ENCODE measurements around the gene PLCB3.

Gene PLCB3

GRCh38 chr11:64296236-64296635, 44.9 kb downstream of the PLCB3 start:
- Histone ChIP-seq H3K4me3 (ENCODE audit: severe bottlenecking) (no peak overlapping the region), H3K36me3 (ENCODE audit: low read depth) (no peaks in the 10 kb centered on the region), H3K4me1 (ENCODE audit: insufficient read depth, poor library complexity, severe bottlenecking) (no peaks in the 10 kb centered on the region), H3K9me3 (ENCODE audit: severe bottlenecking) (no peaks in the 10 kb centered on the region), H3K27ac (ENCODE audit: poor library complexity, severe bottlenecking) (no peak overlapping the region), H3K27me3 (ENCODE audit: insufficient read depth, poor library complexity, severe bottlenecking) (peaks cover 45% of the 10 kb centered on the region)
- no peak for ATAC-seq (ENCODE audit: low read depth)
- DNase-seq (ENCODE audit: low spot score): no peak
- TF ChIP-seq CTCF (IDR thresholded peaks at IDR 0.05; ENCODE audit: poor library complexity, severe bottlenecking): no peak

- Histone ChIP-seq H3K9me3 (ENCODE audit: severe bottlenecking) (no peaks in the 10 kb centered on the region), H3K4me3 (ENCODE audit: severe bottlenecking) (no peak overlapping the region), H3K36me3 (ENCODE audit: low read depth) (no peaks in the 10 kb centered on the region), H3K27me3 (ENCODE audit: insufficient read depth, poor library complexity, severe bottlenecking) (peaks cover 39% of the 10 kb centered on the region), H3K27ac (ENCODE audit: poor library complexity, severe bottlenecking) (no peak overlapping the region), H3K4me1 (ENCODE audit: insufficient read depth, poor library complexity, severe bottlenecking) (no peaks in the 10 kb centered on the region)
- no peak for DNase-seq (ENCODE audit: low spot score)
- no peak for TF ChIP-seq CTCF (IDR thresholded peaks at IDR 0.05; ENCODE audit: poor library complexity, severe bottlenecking)
- no peak for ATAC-seq (ENCODE audit: low read depth)
These were observed 45.7 kb downstream of the PLCB3 start for GRCh38 chr11:64296830-64297698.

GRCh38 chr11:64297699-64298358, 46.5 kb downstream of the PLCB3 start:
- Histone ChIP-seq H3K27me3 (ENCODE audit: insufficient read depth, poor library complexity, severe bottlenecking) (peaks cover 32% of the 10 kb centered on the region), H3K4me1 (ENCODE audit: insufficient read depth, poor library complexity, severe bottlenecking) (no peaks in the 10 kb centered on the region), H3K4me3 (ENCODE audit: severe bottlenecking) (no peak overlapping the region), H3K27ac (ENCODE audit: poor library complexity, severe bottlenecking) (no peak overlapping the region), H3K9me3 (ENCODE audit: severe bottlenecking) (no peaks in the 10 kb centered on the region), H3K36me3 (ENCODE audit: low read depth) (no peaks in the 10 kb centered on the region)
- ATAC-seq (ENCODE audit: low read depth) (no peak), DNase-seq (ENCODE audit: low spot score) (no peak)
- no peak for TF ChIP-seq CTCF (IDR thresholded peaks at IDR 0.05; ENCODE audit: poor library complexity, severe bottlenecking)

- H3K36me3 ChIP-seq (ENCODE audit: low read depth): no peaks in the 10 kb centered on the region
- H3K27ac ChIP-seq (ENCODE audit: poor library complexity, severe bottlenecking): no peak overlapping the region
- no peaks in the 10 kb centered on the region for H3K9me3 ChIP-seq (ENCODE audit: severe bottlenecking)
- no peak for TF ChIP-seq CTCF (IDR thresholded peaks at IDR 0.05; ENCODE audit: poor library complexity, severe bottlenecking)
- no peaks in the 10 kb centered on the region for H3K4me1 ChIP-seq (ENCODE audit: insufficient read depth, poor library complexity, severe bottlenecking)
- H3K27me3 ChIP-seq (ENCODE audit: insufficient read depth, poor library complexity, severe bottlenecking): peaks cover 22% of the 10 kb centered on the region
- no peak overlapping the region for H3K4me3 ChIP-seq (ENCODE audit: severe bottlenecking)
- ATAC-seq (ENCODE audit: low read depth): no peak
- no peak for DNase-seq (ENCODE audit: low spot score)
These were observed 47.9 kb downstream of the PLCB3 start for GRCh38 chr11:64298966-64299846.
